IMR-90 (cell line): ENCODE measurements around the gene GPR21. TPM values are rescaled to one million over a fixed set of nuclear protein-coding genes. Genes with fewer than 3 reads are reported as not detected.

Source experiments
- ATAC-seq: fragments of 200-7000 bp; cut with Tn5 transposase; 2 replicates; pipeline ENCODE4 v1.9.1; 2020; ENCODE audit warnings: low read depth, mild to moderate bottlenecking, moderate library complexity
- BruUV-seq: library from RNA; stranded (reverse); fragments of 400-500 nt; replicated peaks from 2 replicates; lab custom pipeline; 2021; lab: Mats Ljungman, UMichigan
- CTCF ChIA-PET: fragments of 300-600 bp; formaldehyde crosslinking; extraction: SDS; loops from one replicate; lab custom pipeline; 2021; ENCODE audit warnings: antibody characterized with exemption; lab: Yijun Ruan, JAX
- POLR2A ChIA-PET: fragments of 300-600 bp; sonication (Branson Sonifier 250); formaldehyde crosslinking; loops from one replicate; lab custom pipeline; 2022; ENCODE audit warnings: antibody characterized with exemption; ENCODE audit not compliant: unreplicated experiment; lab: Charles Lee
- DNase-seq: peaks from one replicate; pipeline ENCODE4 v3.0.0; 2013
- H2AFZ ChIP-seq: replicated peaks from 2 replicates; pipeline ENCODE3; 2013; ENCODE audit warnings: low read length, mild to moderate bottlenecking; ENCODE audit not compliant: poor library complexity
- H2AK5ac ChIP-seq: 2 replicates; pipeline ENCODE4 v1.6.1; 2013; ENCODE audit warnings: low read depth, low read length, inconsistent platforms
- H2AK9ac ChIP-seq: replicated peaks from 2 replicates; pipeline ENCODE3; 2013; ENCODE audit warnings: mild to moderate bottlenecking, low read depth, low read length, moderate library complexity; ENCODE audit not compliant: poor library complexity
- H2BK120ac ChIP-seq: 2 replicates; pipeline ENCODE4 v1.6.1; 2013; ENCODE audit warnings: low read depth, low read length, inconsistent platforms
- H2BK15ac ChIP-seq: 3 replicates; pipeline ENCODE4 v1.6.1; 2013; ENCODE audit warnings: low read depth, low read length, inconsistent platforms
- H2BK20ac ChIP-seq: 2 replicates; pipeline ENCODE4 v1.6.1; 2013; ENCODE audit warnings: low read depth, mild to moderate bottlenecking, inconsistent platforms, low read length, moderate library complexity
- H2BK5ac ChIP-seq: 2 replicates; pipeline ENCODE4 v1.6.1; 2013; ENCODE audit warnings: mild to moderate bottlenecking, low read depth, low read length, inconsistent platforms; ENCODE audit not compliant: poor library complexity, severe bottlenecking
- H3K14ac ChIP-seq: replicated peaks from 2 replicates; pipeline ENCODE4 v1.6.1; 2013; ENCODE audit warnings: low read depth, low read length, inconsistent platforms
- H3K18ac ChIP-seq: 2 replicates; pipeline ENCODE4 v1.6.1; 2013; ENCODE audit warnings: low read depth, low read length, control low read depth
- H3K23ac ChIP-seq: 2 replicates; pipeline ENCODE4 v1.6.1; 2013; ENCODE audit warnings: low read depth, low read length, inconsistent platforms
- H3K27ac ChIP-seq: 2 replicates; pipeline ENCODE4 v1.5.1; 2013; ENCODE audit warnings: mild to moderate bottlenecking, control low read depth, low read length; ENCODE audit not compliant: insufficient read depth
- H3K27me3 ChIP-seq: 2 replicates; pipeline ENCODE4 v1.6.1; 2013; ENCODE audit warnings: low read length; ENCODE audit not compliant: control insufficient read depth, insufficient read depth
- H3K36me3 ChIP-seq: 2 replicates; pipeline ENCODE4 v1.6.1; 2013; ENCODE audit warnings: low read length, mixed read lengths; ENCODE audit not compliant: control insufficient read depth, insufficient read depth
- H3K4ac ChIP-seq: 2 replicates; pipeline ENCODE4 v1.6.1; 2013; ENCODE audit warnings: low read depth, low read length, inconsistent platforms
- H3K4me1 ChIP-seq: 2 replicates; pipeline ENCODE4 v1.6.1; 2013; ENCODE audit warnings: low read length, mixed read lengths; ENCODE audit not compliant: control insufficient read depth, insufficient read depth
- H3K4me2 ChIP-seq: 2 replicates; pipeline ENCODE4 v1.6.1; 2013; ENCODE audit warnings: low read depth, mild to moderate bottlenecking, control low read depth, low read length, moderate library complexity
- H3K4me3 ChIP-seq: 2 replicates; pipeline ENCODE4 v1.5.1; 2013; ENCODE audit warnings: low read depth, mild to moderate bottlenecking, control low read depth, low read length, moderate library complexity; ENCODE audit not compliant: insufficient read depth
- H3K56ac ChIP-seq: 2 replicates; pipeline ENCODE4 v1.6.1; 2013; ENCODE audit warnings: low read length, inconsistent platforms; ENCODE audit not compliant: insufficient read depth; ENCODE audit errors: extremely low read depth
- H3K79me1 ChIP-seq, 2 experiments: 2 replicates each; pipeline ENCODE4 v1.6.1; 2013; ENCODE audit warnings: low read length in 2 of 2, inconsistent platforms in 1 of 2, low read depth in 1 of 2
- H3K9ac ChIP-seq: 2 replicates; pipeline ENCODE4 v1.6.1; 2013; ENCODE audit warnings: low read depth, low read length, control low read depth
- H3K9me1 ChIP-seq: 2 replicates; pipeline ENCODE4 v1.6.1; 2013; ENCODE audit warnings: low read length, inconsistent platforms; ENCODE audit not compliant: insufficient read depth
- H3K9me3 ChIP-seq: 2 replicates; pipeline ENCODE4 v1.6.1; 2013; ENCODE audit warnings: low read length; ENCODE audit not compliant: control insufficient read depth, insufficient read depth
- H4K20me1 ChIP-seq: 2 replicates; pipeline ENCODE4 v1.6.1; 2013; ENCODE audit warnings: low read length, inconsistent platforms; ENCODE audit not compliant: insufficient read depth
- H4K5ac ChIP-seq: 2 replicates; pipeline ENCODE4 v1.6.1; 2013; ENCODE audit warnings: mild to moderate bottlenecking, low read depth, low read length, control low read depth
- H4K8ac ChIP-seq, 2 experiments: 2 replicates each; pipeline ENCODE4 v1.6.1; 2013; ENCODE audit warnings: low read depth in 2 of 2, low read length in 2 of 2, control low read depth in 1 of 2, inconsistent platforms in 1 of 2
- H4K91ac ChIP-seq: 2 replicates; pipeline ENCODE4 v1.6.1; 2013; ENCODE audit warnings: low read depth, low read length, inconsistent platforms; ENCODE audit not compliant: insufficient read depth
- FOS ChIP-seq: fragments of 150-350 bp; IDR thresholded peaks from 2 replicates; pipeline ENCODE4 v1.6.1; 2016; ENCODE audit warnings: low read depth, low read length
- MAFK ChIP-seq: IDR thresholded peaks from 2 replicates; pipeline ENCODE4 v1.6.1; 2012; ENCODE audit warnings: low read depth, low read length, improper control_type of control experiment
- NFE2L2 ChIP-seq: fragments of 150-350 bp; IDR thresholded peaks from 2 replicates; pipeline ENCODE4 v1.6.1; 2016; ENCODE audit warnings: low read depth, mild to moderate bottlenecking, low read length
- POLR2A ChIP-seq: IDR thresholded peaks from 2 replicates; pipeline ENCODE4 v1.6.1; 2012; ENCODE audit warnings: mild to moderate bottlenecking, low read depth, low read length
- RAD21 ChIP-seq: IDR thresholded peaks from 2 replicates; pipeline ENCODE4 v1.6.1; 2012; ENCODE audit warnings: low read length, improper control_type of control experiment
- WGBS, 2 experiments: methylation state at CpG; one replicate each; pipeline versions ENCODE4 v1.1.5 to v1.1.7; 2013; ENCODE audit warnings: missing lambda C conversion rate in 2 of 2; ENCODE audit not compliant: insufficient read length in 1 of 2; ENCODE audit errors: extremely low coverage in 2 of 2; 5-methylcytosine and 5-hydroxymethylcytosine counted together
- dilution Hi-C: fragments of 300-500 bp; cut with HindIII; formaldehyde crosslinking; loops from one replicate; pipeline ENCODE4 v1.14.3; 2018; ENCODE audit warnings: low sequenced_read_pairs; ENCODE audit not compliant: unreplicated experiment
- in situ Hi-C: fragments of 300-500 bp; cut with MboI; formaldehyde crosslinking; loops from 3 replicates; pipeline ENCODE4 v1.14.3; 2019; ENCODE audit warnings: low sequenced_read_pairs, inconsistent platforms, mixed read lengths
- intact Hi-C: fragments of 100-400 bp; cut with micrococcal nuclease; formaldehyde crosslinking; loops from 2 replicates; pipeline ENCODE4 v1.10.0; 2022
- polyA plus RNA-seq, 3 experiments: library from polyadenylated mRNA; depleted of rRNA; stranded (reverse); fragments of >200 nt; gene quantifications; 2 replicates each; pipeline ENCODE4 v1.2.3, GENCODE V29; 2012; ENCODE audit warnings: low replicate concordance in 1 of 3
- total RNA-seq: library from RNA; depleted of rRNA; stranded (reverse); fragments of >200 nt; gene quantifications from 2 replicates; pipeline ENCODE4 v1.2.3, GENCODE V29; 2012

Gene GPR21
- total and polyA plus RNA-seq, 2 of the 4 experiments (the other 2 are of a cell fraction), result 0.90 TPM; not detected in 1

GRCh38 chr9:123020796-123021195 is 12.7 kb upstream of the GPR21 start:
- no peak for DNase-seq
- dilution Hi-C loops (no loop called here), in situ Hi-C loops (no loop called here), intact Hi-C loops (no loop called here)
- Histone ChIP-seq H3K27ac (peak overlapping the region; percentile 49; the same call in 1 of the 2 replicates), H3K36me3 (peaks cover 26% of the 10 kb centered on the region), H3K56ac (no peak overlapping the region), H3K4ac (no peak overlapping the region), H2BK5ac (no peak overlapping the region), H2AK5ac (no peak overlapping the region), H3K4me2 (no peak overlapping the region; the same call in 1 of the 2 replicates), H3K4me3 (no peak overlapping the region), H2BK120ac (no peak overlapping the region), H3K23ac (no peak overlapping the region), H3K9me1 (no peaks in the 10 kb centered on the region), H3K4me1 (no peaks in the 10 kb centered on the region), H4K5ac (no peak overlapping the region), H2BK20ac (no peak overlapping the region), H4K91ac (no peak overlapping the region), H4K20me1 (no peaks in the 10 kb centered on the region), H3K27me3 (no peaks in the 10 kb centered on the region), H4K8ac (no peak overlapping the region), H3K9ac (no peak overlapping the region), H3K14ac (no peak overlapping the region), H3K18ac (no peak overlapping the region), H3K9me3 (no peaks in the 10 kb centered on the region), H2AFZ (no peak overlapping the region), H3K79me1 (peaks cover 0 to 3% of the 10 kb centered on the region in 2 experiments; a peak in 2 of 4 replicates), H2AK9ac (no peak overlapping the region), H2BK15ac (no peak overlapping the region)
- BruUV-seq, result no TSS peak
- ChIA-PET CTCF (interaction anchor here (0.6 to 1.0 kb wide), 2 partner anchors 10 to 364 kb away, joined by 3 to 4 read pairs; no protein-coding TSS in a partner anchor), POLR2A (no interaction called here)
- no CpG with 5 or more reads among the region's 2 CpGs for WGBS, 2 experiments
- peak; percentile 14; the same call in 1 of the 2 replicates for ATAC-seq
- TF ChIP-seq MAFK (no peak), RAD21 (no peak), FOS (no peak), NFE2L2 (no peak), POLR2A (no peak)
